HG03521 (cell line): ENCODE data around the gene MORN1.

ENCODE experiments used
- ATAC-seq: cut with Tn5 transposase; IDR thresholded peaks from one replicate; pipeline ENCODE4 v1.9.1; 2021; ENCODE audit warnings: mild to moderate bottlenecking, moderate library complexity; ENCODE audit not compliant: unreplicated experiment

MORN1 gene

GRCh38 chr1:2282556-2283270 lies 108.6 kb downstream of the MORN1 start:
- ATAC-seq, result no peak

- no peak for ATAC-seq
Observed at GRCh38 chr1:2279817-2280216, 111.5 kb downstream of the MORN1 start.

DNA sequence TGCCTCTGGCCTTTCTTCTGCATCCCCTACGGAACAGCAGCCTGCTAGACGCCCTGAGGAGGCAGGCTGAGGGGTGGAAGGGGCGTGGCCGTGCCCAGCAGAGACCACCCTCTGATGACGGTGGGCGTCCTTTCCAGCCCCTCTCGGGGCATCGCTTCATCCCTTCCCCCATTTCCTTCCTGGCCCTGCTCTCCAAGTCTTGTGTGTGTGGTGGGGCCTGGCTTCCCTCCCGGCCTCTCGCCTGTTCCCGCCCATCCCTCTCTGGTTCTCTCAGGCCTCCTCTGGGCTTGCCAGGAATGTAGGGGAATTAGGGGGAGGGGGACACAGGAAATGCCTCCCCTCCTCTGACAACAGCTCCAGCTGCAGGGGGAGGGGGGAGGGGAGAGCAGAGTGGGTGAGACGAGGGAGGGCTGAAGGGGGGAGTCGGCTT lies 112.1 kb downstream of the MORN1 start:
- ATAC-seq, result no peak

- no peak for ATAC-seq
Observed at GRCh38 chr1:2278591-2279209, 112.7 kb downstream of the MORN1 start.

GRCh38 chr1:2277741-2278488 lies 113.4 kb downstream of the MORN1 start:
- no peak for ATAC-seq

DNA sequence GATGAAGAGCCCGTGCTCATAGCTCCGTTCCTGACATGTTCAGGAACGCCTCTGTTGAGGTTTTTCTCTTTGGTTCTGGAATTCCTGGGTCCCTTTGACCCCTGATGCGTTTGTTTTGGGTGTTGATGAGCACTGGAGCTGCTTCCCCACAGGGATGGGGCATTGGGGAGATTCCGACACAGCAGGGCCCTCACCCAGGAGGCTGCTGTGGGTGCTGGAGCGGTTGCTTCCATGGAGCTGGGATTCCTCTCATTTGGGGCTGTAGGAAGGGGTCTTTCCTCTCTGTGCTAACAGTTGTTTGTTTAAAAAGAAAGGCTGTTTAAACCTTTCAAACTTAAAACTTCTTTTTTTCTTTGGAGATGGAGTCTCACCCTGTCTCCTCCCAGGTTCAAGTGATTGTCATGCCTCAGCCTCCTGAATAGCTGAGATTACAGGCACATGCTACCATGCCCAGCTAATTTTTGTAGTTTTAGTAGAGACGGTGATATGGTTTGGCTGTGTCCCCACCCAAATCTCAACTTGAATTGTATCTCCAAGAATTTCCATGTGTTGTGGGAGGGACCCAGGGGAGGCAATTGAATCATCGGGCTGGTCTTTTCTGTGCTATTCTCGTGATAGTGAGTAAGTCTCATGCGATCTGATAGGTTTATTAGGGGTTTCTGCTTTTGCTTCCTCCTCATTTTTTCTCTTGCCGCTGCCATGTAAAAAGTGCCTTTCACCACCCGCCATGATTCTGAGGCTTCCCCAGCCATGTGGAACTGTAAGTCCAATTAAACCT lies 114.4 kb downstream of the MORN1 start:
- ATAC-seq, result no peak

GRCh38 chr1:2275796-2276536 lies 115.4 kb downstream of the MORN1 start:
- no peak for ATAC-seq

DNA sequence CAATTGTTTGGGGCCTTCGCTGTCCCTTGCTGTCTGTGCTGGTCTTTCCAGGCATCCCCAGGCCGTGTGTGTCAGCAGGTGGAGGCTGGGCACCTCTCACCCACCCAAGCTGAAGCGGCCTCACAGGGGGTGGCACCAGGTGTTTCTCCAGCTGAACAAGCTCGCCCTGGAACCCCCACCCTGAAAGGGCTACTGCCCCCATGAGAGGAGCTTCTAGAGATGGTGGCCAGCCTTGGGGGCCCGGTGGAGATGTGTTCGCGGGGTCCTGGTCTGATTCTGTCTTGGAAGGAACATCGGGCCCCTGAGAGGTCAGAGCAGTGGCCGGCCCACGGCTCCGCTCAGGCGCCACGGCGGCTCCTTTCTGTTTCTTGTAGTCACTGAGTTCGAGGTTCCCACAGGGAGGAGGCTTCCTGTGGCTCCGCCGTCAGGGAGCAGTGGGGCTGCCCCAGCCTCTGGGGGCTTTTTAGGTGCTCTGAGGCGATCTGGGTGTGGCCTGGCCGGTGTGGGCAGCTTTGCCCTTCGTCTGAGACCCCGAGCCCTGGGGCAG lies 116.4 kb downstream of the MORN1 start:
- no peak for ATAC-seq

GRCh38 chr1:2274231-2274928 lies 117.0 kb downstream of the MORN1 start:
- no peak for ATAC-seq

GRCh38 chr1:2273401-2274090 lies 117.8 kb downstream of the MORN1 start:
- ATAC-seq, result no peak

DNA sequence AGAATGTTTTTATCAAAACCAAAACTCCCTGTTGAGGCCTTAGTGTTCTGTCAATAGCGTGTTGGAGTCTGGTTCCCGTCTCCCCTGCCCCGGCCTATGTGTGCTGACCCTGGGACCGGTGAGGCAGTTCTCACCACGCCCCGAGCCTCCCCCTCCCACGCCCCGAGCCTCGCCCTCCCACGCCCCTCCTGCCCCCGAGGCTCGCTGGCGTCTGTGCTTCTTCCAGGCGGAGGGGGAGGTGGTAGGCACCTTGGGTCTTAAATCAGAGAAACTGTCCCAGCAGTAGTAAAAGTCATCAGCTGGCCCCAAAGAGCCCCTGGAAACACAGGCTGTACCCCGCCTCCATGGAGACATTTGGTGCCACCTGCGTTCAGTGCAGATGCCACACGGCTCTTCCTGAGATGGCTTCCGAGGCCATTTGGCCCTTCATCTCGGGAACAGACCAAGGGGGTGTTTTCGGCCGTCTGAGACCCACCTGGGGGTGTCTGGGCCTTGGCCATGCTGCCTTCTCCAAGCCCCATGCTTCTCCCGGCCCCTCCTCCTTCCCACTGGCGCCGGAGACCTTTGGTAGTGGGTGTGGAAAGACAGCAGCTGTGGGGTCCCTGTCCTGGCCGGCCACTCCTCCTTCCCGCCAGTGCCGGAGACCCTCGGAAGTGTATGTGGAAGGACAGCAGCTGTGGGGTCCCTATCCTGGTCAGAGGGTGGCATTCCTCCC lies 118.5 kb downstream of the MORN1 start:
- ATAC-seq, result no peak

DNA sequence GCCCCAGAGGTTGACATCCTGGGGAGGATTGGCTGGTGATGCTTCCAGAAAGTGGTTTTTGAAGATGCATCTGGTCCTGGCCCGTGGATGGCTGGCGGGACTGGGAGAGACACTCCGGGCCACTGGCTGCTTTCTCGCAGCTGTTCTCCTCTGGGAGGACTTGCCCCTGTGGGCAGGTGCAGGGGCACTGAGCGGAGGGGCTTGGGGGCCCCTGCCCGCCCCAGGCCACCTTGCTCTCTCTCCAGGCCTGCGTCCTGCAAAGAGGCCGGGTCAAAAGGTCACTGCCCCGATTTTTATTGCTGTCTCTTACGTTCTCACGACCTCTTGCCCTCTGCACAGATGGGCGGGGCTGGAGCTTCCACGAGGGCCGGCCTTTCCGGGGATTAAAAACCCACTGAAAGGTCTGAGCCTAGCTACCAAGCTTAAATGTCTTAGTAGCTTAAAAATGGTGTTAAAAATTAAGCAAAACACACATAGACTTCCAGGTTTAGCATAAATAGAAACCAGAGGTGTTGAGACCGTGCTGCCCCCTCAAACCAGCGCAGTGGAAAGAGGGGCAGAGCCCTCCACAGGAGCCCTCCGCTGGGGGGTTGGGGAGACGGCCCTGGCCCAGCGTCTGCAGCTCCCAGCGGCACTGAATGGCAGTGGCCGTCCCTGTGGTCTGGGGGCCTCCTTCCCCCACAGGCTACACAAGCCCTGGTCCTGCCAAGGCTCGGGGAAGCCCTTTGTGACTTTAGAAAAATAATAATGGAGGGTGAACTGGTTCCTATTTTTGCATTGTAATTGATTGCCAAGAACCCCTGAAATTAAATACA lies 119.3 kb downstream of the MORN1 start:
- no peak for ATAC-seq
